HCT116 (cell line): ENCODE results near the gene NELFB.

ENCODE experiments used
- ATF3 ChIP-seq: IDR thresholded peaks from 2 replicates; pipeline ENCODE4 v1.6.1; 2012
- CTCF ChIP-seq, 3 experiments: fragments of 200-600 bp in 1 of 3; sonication (generic) in 1 of 3; IDR thresholded peaks in 2 of 3; conservative IDR thresholded peaks in 1 of 3; 2 replicates each; pipeline ENCODE4 v1.5.1; 2012 to 2017; ENCODE audit warnings: low read depth in 2 of 3, low read length in 2 of 3, antibody characterized with exemption in 1 of 3, borderline replicate concordance in 1 of 3, control low read depth in 1 of 3, mild to moderate bottlenecking in 1 of 3, mixed read lengths in 1 of 3, mixed run types in 1 of 3, moderate library complexity in 1 of 3; ENCODE audit not compliant: insufficient read depth in 1 of 3
- EZH2phosphoT487 ChIP-seq: fragments of 200-600 bp; IDR thresholded peaks from 2 replicates; pipeline ENCODE4 v1.6.1; 2018; ENCODE audit warnings: antibody characterized with exemption, borderline replicate concordance
- POLR2A ChIP-seq: IDR thresholded peaks from 2 replicates; pipeline ENCODE4 v1.7.0; 2011; ENCODE audit warnings: borderline replicate concordance; ENCODE audit not compliant: insufficient read depth, insufficient read length; ENCODE audit errors: extremely low read depth
- POLR2AphosphoS5 ChIP-seq: IDR thresholded peaks from 2 replicates; pipeline ENCODE4 v1.6.1; 2011; ENCODE audit warnings: mild to moderate bottlenecking, low read depth, low read length, moderate library complexity
- TCF7L2 ChIP-seq: IDR thresholded peaks from 2 replicates; pipeline ENCODE4 v1.7.0; 2011; ENCODE audit warnings: borderline replicate concordance, inconsistent platforms; ENCODE audit not compliant: insufficient read depth, insufficient read length; ENCODE audit errors: extremely low read depth
- YY1 ChIP-seq: IDR thresholded peaks from 2 replicates; pipeline ENCODE4 v1.6.1; 2011; ENCODE audit warnings: low read length, low read depth, moderate library complexity, mild to moderate bottlenecking; ENCODE audit not compliant: insufficient replicate concordance; ENCODE audit errors: extremely low read depth
- ZBTB33 ChIP-seq: IDR thresholded peaks from 2 replicates; pipeline ENCODE4 v1.6.1; 2011; ENCODE audit warnings: mild to moderate bottlenecking, low read length, moderate library complexity; ENCODE audit not compliant: insufficient replicate concordance; ENCODE audit errors: extremely low read depth
- TF ChIP-seq, protein P1 (sequence below): IDR thresholded peaks from 2 replicates; pipeline ENCODE4 v1.6.1; 2012; ENCODE audit warnings: low read depth

DNA sequence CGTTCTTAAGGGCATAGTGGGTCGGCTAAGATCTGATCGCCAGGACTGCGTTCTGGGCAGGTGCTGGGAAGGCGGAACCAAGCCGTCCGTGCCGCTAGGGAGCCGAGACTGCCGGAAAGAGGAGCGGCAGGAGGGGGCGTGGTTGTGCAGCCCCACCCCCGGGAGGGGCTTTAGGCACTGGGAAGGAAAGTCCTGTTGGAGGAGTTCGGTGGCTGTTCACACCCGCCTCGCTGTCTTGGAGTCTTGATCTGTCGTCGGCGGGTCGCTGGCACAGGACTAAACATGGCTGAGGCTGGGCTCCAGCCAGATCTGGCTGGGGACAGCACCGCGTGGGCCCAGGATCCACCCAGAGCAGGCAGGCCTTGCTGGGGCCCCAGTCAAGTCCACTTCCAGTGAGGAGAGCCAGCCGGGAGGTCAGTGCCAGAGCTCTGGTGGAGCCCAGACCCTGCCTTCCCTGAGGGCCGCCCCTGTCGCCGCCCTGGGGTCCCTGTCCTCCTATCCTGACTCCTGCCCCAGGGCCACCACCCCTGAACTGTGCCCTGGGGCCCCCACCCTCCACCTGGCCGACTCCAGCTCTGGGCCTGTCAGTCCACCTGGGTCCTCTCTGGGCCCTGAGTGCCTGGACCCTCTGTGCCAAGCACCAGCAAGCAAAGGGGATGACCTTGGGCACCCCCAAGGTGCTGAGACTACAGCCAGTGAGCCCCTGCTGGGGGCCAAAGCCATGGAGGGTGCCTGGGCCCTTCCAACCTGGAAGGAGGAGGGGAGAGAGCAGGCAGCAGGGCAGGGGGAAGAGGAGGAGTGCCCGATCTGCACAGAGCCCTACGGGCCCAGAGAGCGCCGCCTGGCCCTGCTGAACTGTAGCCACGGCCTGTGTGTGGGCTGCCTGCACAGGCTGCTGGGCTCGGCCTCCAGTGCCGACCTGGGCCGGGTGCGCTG, 37.6 kb upstream of the NELFB start:
- TF ChIP-seq EZH2phosphoT487 (no peak), POLR2AphosphoS5 (peak; percentile 80), CTCF (IDR thresholded peaks at IDR 0.05 in 2 of 3, conservative IDR thresholded peaks at IDR 0.05 in 1 of 3; ENCODE audit: borderline replicate concordance in 1 of 3, insufficient read depth in 1 of 3, low read depth in 2 of 3, low read length in 2 of 3) (no peak), ZBTB33 (no peak), POLR2A (peak; percentile 34), YY1 (peak; percentile 25), TCF7L2 (no peak), ATF3 (no peak)
- TF ChIP-seq, protein P1, sequence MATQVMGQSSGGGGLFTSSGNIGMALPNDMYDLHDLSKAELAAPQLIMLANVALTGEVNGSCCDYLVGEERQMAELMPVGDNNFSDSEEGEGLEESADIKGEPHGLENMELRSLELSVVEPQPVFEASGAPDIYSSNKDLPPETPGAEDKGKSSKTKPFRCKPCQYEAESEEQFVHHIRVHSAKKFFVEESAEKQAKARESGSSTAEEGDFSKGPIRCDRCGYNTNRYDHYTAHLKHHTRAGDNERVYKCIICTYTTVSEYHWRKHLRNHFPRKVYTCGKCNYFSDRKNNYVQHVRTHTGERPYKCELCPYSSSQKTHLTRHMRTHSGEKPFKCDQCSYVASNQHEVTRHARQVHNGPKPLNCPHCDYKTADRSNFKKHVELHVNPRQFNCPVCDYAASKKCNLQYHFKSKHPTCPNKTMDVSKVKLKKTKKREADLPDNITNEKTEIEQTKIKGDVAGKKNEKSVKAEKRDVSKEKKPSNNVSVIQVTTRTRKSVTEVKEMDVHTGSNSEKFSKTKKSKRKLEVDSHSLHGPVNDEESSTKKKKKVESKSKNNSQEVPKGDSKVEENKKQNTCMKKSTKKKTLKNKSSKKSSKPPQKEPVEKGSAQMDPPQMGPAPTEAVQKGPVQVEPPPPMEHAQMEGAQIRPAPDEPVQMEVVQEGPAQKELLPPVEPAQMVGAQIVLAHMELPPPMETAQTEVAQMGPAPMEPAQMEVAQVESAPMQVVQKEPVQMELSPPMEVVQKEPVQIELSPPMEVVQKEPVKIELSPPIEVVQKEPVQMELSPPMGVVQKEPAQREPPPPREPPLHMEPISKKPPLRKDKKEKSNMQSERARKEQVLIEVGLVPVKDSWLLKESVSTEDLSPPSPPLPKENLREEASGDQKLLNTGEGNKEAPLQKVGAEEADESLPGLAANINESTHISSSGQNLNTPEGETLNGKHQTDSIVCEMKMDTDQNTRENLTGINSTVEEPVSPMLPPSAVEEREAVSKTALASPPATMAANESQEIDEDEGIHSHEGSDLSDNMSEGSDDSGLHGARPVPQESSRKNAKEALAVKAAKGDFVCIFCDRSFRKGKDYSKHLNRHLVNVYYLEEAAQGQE = no peak
